SH-SY5Y (cell line): Measurements from ENCODE around the gene DNAI4.

Experiments
- GATA2 ChIP-seq: IDR thresholded peaks from 2 replicates; pipeline ENCODE4 v1.6.1; 2011; ENCODE audit warnings: mild to moderate bottlenecking, low read depth, low read length
- GATA3 ChIP-seq: IDR thresholded peaks from 2 replicates; pipeline ENCODE4 v1.6.1; 2011; ENCODE audit warnings: low read depth, mild to moderate bottlenecking, low read length, moderate library complexity

Gene DNAI4

DNA sequence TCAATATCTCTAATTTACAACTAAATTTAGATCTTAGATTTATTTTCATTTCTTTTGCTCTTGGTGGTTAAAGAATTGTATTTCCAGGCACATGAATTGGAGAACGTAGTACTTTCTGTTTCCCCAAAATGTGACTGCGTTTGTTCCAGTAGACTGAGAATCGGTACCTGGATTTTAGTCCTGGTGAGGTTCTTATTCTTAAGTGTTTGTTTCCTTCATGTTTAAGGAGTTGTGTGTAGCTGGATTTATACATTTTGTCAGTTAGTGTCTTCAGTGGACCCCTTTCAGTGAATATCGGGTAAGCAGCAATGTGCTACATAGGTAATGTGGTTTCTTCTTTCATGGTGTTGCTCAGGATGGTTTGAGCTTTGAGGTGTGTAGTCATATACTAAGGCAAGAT, 6.9 kb upstream of the DNAI4 start:
- TF ChIP-seq GATA3 (no peak), GATA2 (no peak)

DNA sequence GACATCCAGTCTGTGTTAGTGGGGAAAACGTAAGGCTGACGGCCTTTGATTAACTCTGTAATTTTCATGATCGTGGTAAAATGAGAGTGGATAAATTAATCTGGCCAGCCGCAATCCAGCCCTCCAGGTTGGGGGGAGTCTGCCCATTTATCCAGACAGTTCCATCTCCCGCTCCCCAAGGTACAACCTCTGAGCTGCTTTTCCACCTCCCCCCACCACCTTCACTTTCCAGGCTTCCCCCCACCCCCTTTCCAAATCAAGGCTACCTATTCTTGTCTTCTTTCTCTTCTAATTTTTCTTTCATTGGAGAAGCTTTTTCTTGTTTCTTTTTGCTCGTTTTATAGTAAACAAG, 6.1 kb upstream of the DNAI4 start:
- TF ChIP-seq GATA3, result no peak
- TF ChIP-seq GATA2, result no peak

DNA sequence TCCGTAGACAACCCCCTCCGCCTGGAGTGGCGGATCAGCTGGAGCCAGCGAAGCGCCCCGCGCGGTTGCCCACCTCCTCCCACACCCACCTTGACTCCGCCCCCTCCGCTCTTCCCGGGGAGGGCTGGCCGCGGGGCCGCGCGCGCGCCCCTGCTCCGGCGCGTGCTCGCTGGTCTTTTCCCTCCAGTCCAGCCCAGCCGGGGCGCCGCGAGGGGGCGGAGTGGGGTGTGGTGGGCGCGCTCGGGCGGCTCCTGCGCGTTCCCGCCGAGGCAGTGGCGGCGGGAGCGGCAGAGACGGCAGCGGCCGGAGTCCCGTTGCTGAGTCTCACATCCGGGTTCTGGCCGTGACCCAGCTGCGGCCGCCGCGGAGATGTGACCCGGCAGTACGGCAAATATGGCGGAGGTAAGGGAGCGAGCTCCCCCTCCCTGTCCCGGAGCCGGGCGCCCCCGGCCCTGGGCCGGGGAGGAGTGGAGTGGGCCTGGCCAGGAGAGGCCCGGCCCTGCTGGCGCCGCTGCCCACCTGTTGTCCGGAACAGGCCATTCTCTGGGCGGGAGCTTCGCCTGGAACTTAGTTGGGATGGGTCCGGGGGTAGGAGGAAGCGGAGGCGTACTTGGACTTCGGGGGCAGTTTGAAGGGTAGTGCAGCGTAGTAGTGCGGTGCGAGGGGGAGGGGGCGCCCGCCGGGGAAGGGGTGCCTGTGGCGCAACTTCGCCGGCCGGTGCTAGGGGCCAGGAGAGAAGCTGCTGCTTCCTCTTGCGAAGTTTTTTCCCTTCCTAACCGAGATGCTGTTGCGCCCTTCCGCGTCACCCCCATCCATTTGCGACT, 5.6 kb upstream of the DNAI4 start:
- TF ChIP-seq GATA2 (no peak), GATA3 (no peak)

DNA sequence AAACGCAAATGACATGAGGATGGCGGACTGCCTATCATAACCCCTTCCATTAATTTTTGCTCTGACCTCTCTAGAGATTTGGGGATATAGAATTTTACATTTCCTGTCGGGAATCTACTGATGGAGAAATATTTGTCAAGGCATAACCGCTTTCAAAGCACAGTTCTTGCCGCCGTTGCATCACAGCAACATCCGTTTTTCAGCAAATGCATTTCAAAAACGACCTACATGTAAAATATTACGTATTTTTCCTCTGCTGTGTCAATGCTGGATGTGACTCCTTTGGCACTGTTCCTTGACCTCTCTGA, 5.0 kb upstream of the DNAI4 start:
- TF ChIP-seq GATA3, result no peak
- no peak for TF ChIP-seq GATA2

DNA sequence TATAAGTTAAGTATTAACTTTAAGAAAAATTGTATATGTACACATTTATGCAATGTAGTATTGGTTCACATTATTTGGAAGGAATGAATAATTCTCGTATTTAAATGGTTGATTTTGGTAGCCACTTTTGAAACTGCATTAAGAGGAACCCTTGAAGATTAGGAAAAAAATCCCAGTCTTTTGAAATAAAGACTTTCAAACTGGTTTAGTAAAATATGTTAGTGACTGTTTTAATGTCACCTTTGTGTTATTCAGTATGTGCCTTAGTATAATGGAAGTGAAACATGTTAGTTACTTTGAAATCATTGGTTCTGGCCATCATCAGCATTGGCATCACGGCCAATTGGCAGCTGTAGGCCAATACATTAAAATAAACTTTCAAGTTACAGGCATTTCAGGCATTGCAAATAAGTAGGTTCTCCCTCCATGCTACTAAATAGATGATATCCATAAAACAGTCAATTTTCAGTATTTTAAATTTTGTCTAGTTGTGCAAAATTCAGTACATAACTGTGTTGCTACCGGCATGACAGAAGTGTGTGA, 4.6 kb upstream of the DNAI4 start:
- TF ChIP-seq GATA3 (no peak), GATA2 (no peak)

DNA sequence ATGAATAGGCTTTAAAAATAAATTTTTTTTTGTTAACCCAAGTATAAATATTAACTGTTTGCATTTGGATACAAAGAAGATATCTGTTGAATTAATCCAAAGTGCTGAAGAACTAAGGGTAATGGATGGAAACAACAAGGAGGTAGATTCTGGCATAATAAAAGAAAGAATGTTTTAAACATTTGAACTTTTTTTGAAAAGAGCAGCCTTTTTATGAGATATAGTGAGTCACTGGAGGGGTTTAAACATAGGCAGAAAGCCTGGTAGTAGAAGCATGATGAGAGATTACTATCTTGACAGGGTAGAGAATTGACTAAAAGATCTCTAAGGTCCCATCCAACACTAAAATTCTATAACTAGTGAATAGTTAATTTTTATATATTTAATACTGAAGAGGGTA, 2.9 kb upstream of the DNAI4 start:
- no peak for TF ChIP-seq GATA3

DNA sequence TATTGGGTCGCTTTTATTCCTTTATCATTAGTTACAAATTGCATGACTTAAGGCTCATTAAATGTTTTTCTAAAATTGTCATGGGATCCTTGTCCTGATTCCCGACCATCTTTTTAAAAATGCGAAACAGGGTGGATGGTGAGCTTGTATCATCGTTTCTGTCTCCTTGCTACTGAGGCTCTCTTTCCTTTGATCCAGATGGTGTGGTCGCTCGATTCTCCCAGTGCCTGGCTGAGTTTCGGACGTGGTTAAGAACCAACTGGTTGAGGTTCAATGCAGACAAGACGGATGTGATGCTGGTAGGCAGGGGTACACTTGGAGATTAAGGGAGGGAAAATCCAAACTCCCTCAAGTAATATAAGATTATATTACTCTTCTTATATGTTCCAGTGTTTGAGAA, 1.3 kb upstream of the DNAI4 start:
- no peak for TF ChIP-seq GATA2
- no peak for TF ChIP-seq GATA3

DNA sequence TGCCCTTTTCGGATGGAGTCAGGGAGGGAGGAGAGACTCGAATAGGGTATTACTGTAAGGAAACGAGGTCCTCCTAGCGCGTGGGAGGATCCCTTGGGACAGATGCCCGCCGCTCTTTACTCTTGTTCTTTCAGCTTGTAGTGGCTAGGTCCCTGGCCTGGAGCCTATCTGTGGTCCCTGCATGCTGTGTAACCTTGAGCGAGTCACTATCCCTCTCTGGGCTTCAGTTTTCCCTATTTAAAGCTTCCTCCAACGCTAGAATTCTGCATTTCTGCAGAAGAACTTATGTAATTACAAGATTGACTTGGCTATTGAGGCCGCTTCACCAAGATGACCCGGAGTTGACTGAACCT, 878 bp upstream of the DNAI4 start:
- no peak for TF ChIP-seq GATA2
- TF ChIP-seq GATA3, result no peak

DNA sequence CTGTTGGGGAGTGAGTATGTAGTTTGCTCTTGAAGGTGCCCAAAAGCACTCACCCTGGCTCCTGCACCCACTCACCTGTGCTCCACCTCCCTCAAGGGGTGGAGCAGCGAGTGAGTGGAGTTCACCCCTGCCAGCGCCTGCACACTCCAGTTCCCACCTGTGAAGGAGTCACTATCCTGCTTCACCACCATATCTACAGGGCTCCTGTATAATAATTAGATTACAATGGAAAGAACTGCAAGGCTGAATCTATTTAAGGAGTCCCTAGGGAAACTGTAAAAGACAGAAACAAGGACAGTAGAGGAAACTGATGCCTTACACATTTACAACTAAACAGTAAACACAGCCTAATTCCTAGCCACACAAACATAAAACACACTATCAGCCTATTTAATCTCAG, 4.1 kb downstream of the DNAI4 start:
- no peak for TF ChIP-seq GATA3
- no peak for TF ChIP-seq GATA2

DNA sequence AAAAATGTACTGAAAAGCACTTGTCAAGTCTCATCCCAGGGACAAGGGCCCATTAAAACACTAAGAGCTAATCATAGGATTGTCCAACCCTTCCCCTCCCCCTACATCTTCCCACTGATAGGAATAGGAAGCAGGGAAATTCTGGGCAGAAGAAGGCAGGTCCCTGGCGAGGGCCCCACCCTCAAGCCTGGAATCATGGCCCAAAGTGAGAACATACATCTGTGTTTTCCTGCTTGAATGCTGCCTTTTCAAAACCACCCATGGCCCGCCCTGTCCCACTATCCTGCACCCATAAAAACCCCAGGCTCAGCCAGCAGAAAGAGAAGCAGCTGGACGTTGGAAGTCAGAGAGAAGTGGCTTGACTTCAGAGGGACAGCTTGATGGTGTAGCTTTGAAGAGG, 4.8 kb downstream of the DNAI4 start:
- no peak for TF ChIP-seq GATA3
- TF ChIP-seq GATA2, result no peak

DNA sequence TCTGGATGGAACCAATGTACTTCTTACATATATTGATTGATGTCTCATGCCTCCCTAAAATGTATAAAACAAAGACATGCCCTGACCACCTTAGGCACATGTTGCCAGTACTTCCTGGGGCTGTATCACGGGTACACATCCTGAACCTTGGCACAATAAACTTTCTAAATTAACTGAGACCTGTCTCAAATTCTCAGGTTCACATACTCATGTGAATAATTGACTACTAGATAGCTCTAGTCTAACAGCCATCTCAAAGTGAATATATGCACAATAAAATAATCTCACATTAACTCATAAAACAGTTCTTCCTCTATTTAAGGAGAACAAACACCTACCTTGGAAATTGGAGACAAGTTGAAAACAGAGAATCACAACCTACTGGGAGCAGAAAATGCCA, 5.6 kb downstream of the DNAI4 start:
- no peak for TF ChIP-seq GATA2

DNA sequence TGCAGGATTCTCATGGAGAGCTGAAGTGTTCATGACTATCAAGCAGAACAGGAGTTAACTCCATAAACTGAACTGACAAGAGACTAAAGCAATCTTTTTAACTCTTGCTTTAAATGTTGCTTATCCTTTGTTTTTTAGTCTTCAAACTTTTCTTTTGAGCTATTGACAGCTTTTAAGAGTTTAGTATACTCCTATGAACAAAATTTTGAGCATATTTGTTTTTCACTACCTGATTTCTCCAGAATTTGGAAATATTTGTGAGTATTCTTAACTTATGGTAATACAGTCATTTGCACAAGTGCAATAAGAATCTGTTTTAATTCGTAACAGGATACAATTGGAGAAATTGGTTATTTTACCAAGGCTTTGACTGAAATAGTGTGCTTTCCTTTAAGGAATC, 7.2 kb downstream of the DNAI4 start:
- TF ChIP-seq GATA3, result no peak
- no peak for TF ChIP-seq GATA2

DNA sequence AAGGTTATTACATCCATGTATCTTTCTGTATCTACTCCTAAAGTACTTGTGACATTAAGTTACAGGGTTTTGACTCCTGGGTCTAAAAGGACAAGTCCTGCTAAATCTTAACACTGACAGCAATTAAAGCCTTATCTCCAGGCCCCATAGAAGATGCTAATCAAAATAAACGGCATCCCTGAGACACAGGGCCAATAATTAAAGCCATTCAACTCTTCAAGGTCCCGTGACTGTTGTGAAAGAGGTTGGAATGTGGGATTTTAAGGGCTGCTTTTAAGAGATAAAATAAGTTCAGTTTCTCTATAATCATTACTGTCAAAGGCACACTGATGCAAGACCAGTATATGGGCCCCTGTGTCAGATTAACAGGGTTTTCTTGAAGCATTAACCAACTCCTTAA, 8.3 kb downstream of the DNAI4 start:
- TF ChIP-seq GATA3 (peak; percentile 92), GATA2 (peak; percentile 86)

DNA sequence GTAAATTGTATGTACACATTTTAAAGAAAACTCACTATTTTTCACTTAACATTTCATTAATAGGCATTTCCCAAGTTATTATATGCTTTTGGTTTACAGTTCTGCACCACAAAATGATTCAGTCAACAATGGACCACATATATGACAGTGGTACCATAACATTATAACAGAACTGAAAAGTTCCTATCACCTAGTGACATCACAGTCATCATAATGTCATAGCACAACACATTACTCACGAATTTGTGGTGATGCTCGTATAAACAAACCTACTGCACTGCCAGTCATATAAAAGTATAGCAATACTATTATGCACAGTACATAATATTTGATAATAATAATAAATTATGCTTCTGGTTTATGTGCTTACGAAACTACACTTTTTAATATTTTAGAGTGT, 30.9 kb downstream of the DNAI4 start:
- TF ChIP-seq GATA3, result no peak

DNA sequence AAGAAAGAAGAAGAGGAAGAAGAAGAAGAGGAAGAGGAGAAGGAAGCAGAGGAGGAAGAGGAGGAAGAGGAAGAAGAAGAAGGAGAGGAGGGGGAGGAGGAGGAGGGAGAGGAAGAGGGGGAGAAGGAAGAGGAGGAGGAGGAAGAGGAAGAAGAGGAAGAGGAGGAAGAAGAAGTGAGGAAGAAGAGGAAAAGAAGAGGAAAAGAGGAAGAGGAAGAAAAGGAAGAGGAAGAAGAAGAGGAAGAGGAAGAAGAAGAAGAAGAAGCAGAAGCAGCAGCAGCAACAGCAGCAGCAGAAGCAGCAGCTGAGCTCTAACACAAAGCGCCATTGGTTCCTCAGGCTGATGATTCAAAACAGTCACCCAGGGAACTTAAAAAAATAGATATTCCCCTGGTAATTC, 34.0 kb downstream of the DNAI4 start:
- no peak for TF ChIP-seq GATA2
- TF ChIP-seq GATA3, result no peak

DNA sequence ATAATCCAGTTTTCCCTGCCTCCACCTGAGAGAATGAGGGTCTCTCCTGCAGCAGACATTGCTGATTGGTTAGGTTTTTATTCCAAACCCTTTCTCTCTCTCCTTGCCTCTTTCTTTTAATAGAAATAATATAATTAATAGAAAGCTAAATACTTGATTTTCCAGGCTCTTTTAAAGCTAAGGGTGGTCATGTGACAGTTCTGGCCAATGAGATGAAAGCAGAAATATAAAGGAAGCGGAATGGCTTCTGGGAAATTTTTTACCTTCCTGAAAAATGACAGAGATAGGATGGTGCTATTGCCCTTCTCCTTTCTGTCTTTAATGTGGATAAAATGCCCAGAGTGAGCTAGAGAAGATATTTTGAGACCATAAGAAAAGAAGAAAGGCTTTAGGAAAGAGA, 35.6 kb downstream of the DNAI4 start:
- TF ChIP-seq GATA3 (no peak), GATA2 (no peak)

DNA sequence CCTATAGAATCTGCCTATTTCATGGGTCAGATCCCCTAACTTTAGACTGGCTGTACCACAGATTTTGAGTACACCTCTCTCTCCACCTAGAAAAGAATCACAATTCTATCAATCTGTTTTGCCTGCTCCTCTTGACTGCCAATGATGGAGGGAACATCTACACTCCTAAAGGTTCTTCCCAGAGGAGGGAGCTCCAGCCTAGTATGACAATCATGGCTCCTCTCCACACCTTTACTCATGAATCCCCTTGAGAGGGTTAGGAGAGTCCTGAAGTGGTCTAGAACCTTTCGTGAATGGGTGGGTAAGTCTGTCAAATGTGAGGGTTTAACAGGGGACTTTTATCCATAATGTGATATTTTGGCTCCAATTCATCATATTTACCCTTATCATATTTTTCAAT, 48.0 kb downstream of the DNAI4 start:
- TF ChIP-seq GATA3 (no peak), GATA2 (no peak)
